ENCODE results near the gene AHSP.
"Not testable (repeated sequence)": the region's sequence is repeated elsewhere in the genome, so short reads cannot be mapped to it uniquely, and the experiment has no call there.

The AHSP gene

DNA sequence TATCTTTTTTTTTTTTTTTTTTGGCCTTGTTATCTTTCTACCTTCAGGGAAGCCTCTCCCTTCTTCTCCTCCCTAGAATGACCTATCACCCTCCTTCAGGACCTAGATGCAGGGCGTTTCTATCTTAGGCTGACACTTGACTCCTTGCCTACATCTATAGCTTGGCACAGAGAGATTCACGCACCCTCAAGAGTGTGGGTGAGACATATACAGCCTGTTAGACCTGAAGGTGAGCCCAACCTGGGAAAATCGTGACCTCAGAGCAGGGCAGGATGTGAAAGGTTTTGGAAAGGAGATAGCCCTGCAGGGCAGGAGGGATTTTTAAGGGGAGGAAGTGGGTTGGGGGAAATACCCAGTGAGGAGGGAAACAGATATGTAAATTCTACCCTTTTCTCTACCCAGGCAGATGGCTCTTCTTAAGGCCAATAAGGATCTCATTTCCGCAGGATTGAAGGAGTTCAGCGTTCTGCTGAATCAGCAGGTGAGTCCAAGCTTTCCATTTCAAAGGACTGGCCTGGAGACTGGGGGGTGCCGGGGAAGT, at the start of gene AHSP:
TSS of gene AHSP (plus strand) at position 167 of the 541 bp plus-strand sequence. CDS start at position 407, 240 bp downstream.
- DNase-seq (ENCODE audit: low spot score): peak; percentile 90

GRCh38 chr16:31478956-31479355, 48.7 kb upstream of the AHSP start:
- no peak for DNase-seq (ENCODE audit: low spot score)

DNA sequence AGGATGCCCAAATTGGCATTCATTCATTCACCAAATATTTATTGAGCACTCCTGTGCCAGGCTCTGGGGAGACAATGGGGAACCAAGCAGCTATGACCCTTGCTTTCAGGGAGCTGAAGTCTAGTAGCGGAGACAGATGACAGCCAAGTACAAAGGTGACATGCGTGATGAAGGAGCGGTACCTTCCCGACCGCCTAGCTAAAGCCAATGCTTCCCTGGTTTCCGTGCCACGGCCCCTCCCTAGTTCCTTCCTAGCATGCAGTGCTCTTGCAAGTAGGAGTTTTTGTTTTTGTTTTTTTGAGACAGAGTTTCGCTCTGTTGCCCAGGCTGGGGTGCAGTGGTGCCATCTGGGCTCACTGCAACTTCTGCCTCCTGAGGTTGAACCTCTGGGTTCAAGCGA, 47.9 kb upstream of the AHSP start:
- DNase-seq (ENCODE audit: low spot score): no peak

DNA sequence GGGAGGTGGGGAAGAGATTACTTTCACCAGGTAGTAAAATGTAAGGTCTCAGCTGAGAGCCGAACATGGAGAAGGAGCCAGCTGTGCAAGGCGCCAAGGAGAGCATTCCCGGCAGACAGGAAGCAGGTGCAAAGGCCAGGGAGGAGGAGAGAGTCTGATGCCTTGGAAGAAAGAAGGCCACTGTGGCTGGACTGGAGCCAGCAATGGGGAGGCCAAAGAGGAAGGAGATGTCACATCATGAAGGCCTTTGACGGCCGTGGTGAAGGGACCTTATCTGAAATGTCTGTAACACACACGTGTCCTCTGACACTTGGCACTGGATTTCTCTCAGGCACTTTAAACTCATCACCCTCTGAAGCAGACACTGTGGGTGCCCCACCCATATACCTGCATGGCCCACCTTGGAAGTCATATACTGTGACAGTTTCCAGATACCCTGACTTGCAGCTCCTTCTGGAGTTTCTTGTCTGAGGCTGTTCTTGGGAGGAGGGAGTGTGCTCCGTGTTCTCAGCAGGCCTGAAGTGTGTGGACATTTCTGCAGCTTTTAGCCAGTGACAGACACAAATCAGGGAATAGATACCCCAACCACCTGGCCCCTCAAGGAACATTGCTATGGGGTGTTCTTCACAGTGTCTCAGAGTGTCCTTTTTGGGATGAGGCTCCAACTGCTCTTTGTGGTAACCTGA, 46.7 kb upstream of the AHSP start:
- peak; percentile 26 for DNase-seq (ENCODE audit: low spot score)

DNA sequence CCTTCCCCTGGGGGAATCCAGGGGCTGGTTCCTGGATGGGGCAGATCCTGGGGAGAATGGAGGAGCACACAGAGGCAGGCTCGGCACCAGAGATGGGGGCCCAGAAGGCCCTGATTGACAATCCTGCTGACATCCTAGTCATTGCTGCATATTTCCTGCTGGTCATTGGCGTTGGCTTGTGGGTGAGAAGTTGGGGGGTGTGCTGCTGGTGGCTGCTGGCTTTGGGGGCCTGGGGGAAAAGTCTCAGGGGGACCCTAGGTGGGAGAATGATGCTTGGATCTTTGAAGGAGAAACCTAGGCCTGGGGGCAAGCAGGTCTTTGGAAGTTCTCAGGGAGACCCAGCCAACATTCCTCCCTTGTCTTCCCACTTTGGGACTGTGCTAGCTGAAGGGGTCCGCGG, 44.6 kb upstream of the AHSP start, which contains the start of gene SLC5A2:
TSS of gene SLC5A2 (plus strand) at position 43 of the 400 bp plus-strand sequence. CDS start at position 57, 14 bp downstream.
- DNase-seq (ENCODE audit: low spot score): no peak

- not testable (repeated sequence) for DNase-seq (ENCODE audit: low spot score)
Observed at GRCh38 chr16:31484048-31484447, 43.7 kb upstream of the AHSP start.

DNA sequence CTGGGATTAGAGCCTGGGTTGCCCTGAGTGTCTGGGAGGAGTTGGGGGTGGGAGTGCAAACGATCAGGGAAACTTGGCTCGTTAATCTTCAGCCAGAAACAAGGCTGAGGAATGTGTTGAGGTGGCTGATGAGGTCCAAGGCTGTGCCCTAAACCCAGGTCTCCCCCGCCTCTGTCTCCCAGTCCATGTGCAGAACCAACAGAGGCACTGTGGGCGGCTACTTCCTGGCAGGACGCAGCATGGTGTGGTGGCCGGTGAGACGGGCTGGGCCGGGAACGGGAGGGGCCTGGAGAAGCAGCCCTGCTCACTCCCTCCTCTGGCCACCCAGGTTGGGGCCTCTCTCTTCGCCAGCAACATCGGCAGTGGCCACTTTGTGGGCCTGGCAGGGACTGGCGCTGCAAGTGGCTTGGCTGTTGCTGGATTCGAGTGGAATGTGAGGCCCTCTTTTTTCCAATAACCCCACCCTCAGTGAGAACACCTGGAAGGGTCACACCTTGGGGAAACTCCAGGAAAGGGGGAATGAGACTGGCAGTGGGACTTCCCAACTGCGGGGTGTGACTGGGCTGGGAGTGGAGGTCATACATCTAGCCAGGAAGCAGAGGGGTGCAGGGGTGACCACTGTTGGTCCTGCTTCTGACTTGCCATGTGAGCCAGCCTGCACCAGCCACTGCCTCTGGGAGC, 43.1 kb upstream of the AHSP start:
- DNase-seq (ENCODE audit: low spot score): no peak

DNA sequence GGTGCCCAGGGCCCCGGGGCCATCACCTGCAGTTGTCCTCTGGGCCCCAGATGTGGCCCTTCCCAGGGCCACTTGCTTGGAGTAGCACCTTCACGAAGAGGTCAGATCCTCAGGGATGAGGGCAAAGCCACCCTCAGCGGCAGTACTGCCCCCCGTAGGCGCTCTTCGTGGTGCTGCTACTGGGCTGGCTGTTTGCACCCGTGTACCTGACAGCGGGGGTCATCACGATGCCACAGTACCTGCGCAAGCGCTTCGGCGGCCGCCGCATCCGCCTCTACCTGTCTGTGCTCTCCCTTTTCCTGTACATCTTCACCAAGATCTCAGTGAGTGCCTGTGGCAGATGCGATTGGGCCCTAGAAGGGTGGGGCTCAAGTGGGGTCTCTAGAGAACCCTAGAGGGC, 42.1 kb upstream of the AHSP start:
- DNase-seq (ENCODE audit: low spot score): no peak

DNA sequence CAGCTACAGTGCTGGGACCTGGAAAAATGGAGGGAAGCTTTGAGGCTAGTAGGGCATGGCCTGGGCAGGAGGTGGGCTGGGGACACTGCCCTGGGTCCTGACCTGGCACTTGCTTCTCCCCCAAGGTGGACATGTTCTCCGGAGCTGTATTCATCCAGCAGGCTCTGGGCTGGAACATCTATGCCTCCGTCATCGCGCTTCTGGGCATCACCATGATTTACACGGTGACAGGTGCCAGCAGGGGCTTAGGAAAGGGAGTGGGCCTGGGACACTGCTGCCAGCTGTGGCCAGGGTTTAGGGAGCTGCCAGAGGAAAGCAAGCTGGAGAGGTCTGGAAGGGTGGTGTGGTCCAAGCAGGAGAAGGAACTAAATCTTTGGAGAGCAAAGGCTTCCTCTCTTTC, 41.7 kb upstream of the AHSP start:
- DNase-seq (ENCODE audit: low spot score): no peak

DNA sequence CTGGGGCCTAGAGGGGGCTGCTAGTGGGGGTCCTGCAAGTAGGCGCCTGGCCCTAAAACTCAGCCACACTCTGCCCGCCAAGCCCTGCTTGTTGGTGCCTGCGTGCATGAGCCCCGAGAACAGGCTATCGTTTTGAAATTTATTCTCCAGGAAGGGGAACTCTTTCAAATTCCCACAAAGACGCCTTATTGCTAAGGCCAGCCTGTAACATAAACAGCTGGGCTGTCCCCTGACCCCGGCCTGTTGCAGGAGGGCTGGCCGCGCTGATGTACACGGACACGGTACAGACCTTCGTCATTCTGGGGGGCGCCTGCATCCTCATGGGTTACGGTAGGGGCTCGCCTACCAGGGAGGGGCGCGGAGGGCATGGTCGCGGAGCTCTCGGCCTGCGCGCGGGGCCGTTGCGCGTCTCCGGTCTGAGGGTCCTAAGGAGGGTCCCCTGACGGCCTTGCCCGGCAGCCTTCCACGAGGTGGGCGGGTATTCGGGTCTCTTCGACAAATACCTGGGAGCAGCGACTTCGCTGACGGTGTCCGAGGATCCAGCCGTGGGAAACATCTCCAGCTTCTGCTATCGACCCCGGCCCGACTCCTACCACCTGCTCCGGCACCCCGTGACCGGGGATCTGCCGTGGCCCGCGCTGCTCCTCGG, 40.5 kb upstream of the AHSP start:
- no peak for DNase-seq (ENCODE audit: low spot score)

GRCh38 chr16:31487720-31488467, 39.8 kb upstream of the AHSP start:
- peak; percentile 41 for DNase-seq (ENCODE audit: low spot score)

- no peak for DNase-seq (ENCODE audit: low spot score)
Observed at GRCh38 chr16:31488468-31489297, 39.0 kb upstream of the AHSP start.

GRCh38 chr16:31489298-31489564, 38.5 kb upstream of the AHSP start:
- no peak for DNase-seq (ENCODE audit: low spot score)

- no peak for DNase-seq (ENCODE audit: low spot score)
Observed at GRCh38 chr16:31489616-31490584, 37.8 kb upstream of the AHSP start.

DNA sequence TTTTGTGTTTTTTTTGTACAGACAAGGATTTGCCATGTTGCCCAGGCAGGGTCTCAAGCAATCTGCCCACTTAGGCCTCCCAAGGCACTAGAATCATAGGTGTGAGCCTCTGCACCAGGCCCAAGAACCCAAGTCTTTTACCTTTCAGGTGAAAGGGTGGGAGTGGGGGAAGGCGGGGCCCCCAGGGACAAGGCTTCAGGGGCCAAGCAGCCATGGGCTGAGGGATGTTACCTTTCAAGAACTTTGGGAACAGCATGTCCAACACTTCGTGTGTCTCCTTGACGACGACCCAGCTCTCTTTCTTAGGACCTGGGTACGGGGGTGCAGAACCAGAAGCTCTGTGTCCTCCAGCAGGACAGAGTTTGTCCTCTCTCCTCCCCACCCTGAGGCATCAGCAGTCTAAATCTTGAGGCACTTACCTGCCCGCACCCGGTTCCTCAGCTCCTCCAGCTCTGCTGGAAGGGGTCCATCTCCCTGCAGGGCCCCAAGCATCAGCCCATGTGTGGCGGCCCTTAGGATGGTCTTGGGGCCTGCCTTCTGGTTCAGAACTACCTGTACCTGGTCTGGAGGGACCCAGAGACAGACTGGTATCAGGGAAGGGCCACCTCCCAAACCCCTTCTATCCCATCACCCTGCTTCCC, 35.8 kb upstream of the AHSP start:
- no peak for DNase-seq (ENCODE audit: low spot score)

GRCh38 chr16:31493506-31494125, 34.1 kb upstream of the AHSP start:
- DNase-seq (ENCODE audit: low spot score): no peak

- DNase-seq (ENCODE audit: low spot score): no peak
Observed at GRCh38 chr16:31496670-31497069, 31.0 kb upstream of the AHSP start.

- no peak for DNase-seq (ENCODE audit: low spot score)
Observed at GRCh38 chr16:31498493-31498892, 29.2 kb upstream of the AHSP start.

DNA sequence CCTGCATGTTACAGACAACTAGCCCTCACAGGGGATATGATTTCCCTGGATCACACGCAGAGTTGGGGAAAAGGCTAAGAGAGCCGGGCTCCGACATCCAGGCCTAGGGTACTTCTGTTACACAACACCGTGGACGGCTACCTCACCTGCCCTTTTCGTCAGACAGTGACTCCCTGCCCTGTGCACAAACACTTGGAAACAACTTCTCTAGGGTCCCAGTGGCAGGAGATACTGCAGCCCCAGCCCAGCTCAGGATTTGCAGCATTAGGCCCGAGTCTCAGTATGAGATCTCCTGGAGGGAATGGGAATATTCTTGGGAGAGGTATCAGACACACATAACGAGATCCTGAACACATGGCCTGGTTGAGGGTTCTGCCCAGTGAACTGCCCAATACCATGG, 27.8 kb upstream of the AHSP start:
- no peak for DNase-seq (ENCODE audit: low spot score)

Measured in hematopoietic multipotent progenitor cell treated with erythropoietin and hydrocortisone succinate and interleukin-3 and kit ligand, for 17 days (in vitro differentiated cells).